GM23338 (cell line): ENCODE data around the gene CDH23.

Experiments
- CREB1 ChIP-seq: fragments of 250-450 bp; sonication (Bioruptor Pico); IDR thresholded peaks from 2 replicates; pipeline ENCODE4 v1.5.0; 2020; ENCODE audit warnings: low read depth, mild to moderate bottlenecking, moderate library complexity
- CTCF ChIP-seq, 2 experiments: fragments of 200-600 bp in 1 of 2; sonication (generic) in 1 of 2; conservative IDR thresholded peaks; 2 replicates each; pipeline versions ENCODE4 v1.5.1 to v1.6.1; 2016 to 2017; ENCODE audit warnings: antibody characterized with exemption in 2 of 2, low read depth in 2 of 2, mild to moderate bottlenecking in 2 of 2, moderate library complexity in 1 of 2
- EZH2 ChIP-seq: fragments of 200-600 bp; sonication (generic); IDR thresholded peaks from one replicate; pipeline ENCODE4 v1.8.0; 2017; ENCODE audit warnings: antibody characterized with exemption, mild to moderate bottlenecking, low read depth; ENCODE audit not compliant: unreplicated experiment
- EZH2phosphoT487 ChIP-seq: fragments of 200-600 bp; sonication (generic); IDR thresholded peaks from one replicate; pipeline ENCODE4 v1.8.1; 2018; ENCODE audit warnings: antibody characterized with exemption; ENCODE audit not compliant: unreplicated experiment
- JUNB ChIP-seq: IDR thresholded peaks from one replicate; pipeline ENCODE4 v1.6.1; 2016; ENCODE audit warnings: antibody characterized with exemption; ENCODE audit not compliant: unreplicated experiment
- NANOG ChIP-seq: IDR thresholded peaks from 2 replicates; pipeline ENCODE4 v1.6.1; 2016; ENCODE audit warnings: antibody characterized with exemption, borderline replicate concordance
- POLR2AphosphoS5 ChIP-seq: IDR thresholded peaks from 2 replicates; pipeline ENCODE4 v1.6.1; 2016; ENCODE audit warnings: antibody characterized with exemption, low read depth
- STAT1 ChIP-seq: IDR thresholded peaks from one replicate; pipeline ENCODE4 v1.6.1; 2016; ENCODE audit warnings: antibody characterized with exemption; ENCODE audit not compliant: unreplicated experiment
- ZNF114 ChIP-seq: fragments of 250-450 bp; sonication (Bioruptor Pico); IDR thresholded peaks from 2 replicates; pipeline ENCODE4 v1.5.0; 2020; ENCODE audit warnings: mild to moderate bottlenecking, moderate library complexity
- ZNF331 ChIP-seq: fragments of 250-450 bp; sonication (Bioruptor Pico); IDR thresholded peaks from 2 replicates; pipeline ENCODE4 v1.5.0; 2020; ENCODE audit warnings: low read depth, mild to moderate bottlenecking, moderate library complexity
- TF ChIP-seq, protein P1 (sequence below): IDR thresholded peaks from one replicate; pipeline ENCODE4 v1.6.1; 2018; ENCODE audit warnings: antibody characterized with exemption; ENCODE audit not compliant: unreplicated experiment
- TF ChIP-seq, protein P2 (sequence below): IDR thresholded peaks from 2 replicates; pipeline ENCODE4 v1.6.1; 2016; ENCODE audit warnings: antibody characterized with exemption
- TF ChIP-seq, protein P3 (sequence below): fragments of 250-450 bp; sonication (Bioruptor Pico); IDR thresholded peaks from 2 replicates; pipeline ENCODE4 v1.5.0; 2020; ENCODE audit warnings: mild to moderate bottlenecking, moderate library complexity

GRCh38 chr10:71608819-71609768 lies 212.4 kb downstream of the CDH23 start:
- TF ChIP-seq CTCF (conservative IDR thresholded peaks at IDR 0.05; ENCODE audit: low read depth in 2 of 2) (peak; percentile 83 to 95), EZH2 (no peak), POLR2AphosphoS5 (no peak), ZNF114 (CRISPR knock-in tag) (no peak), EZH2phosphoT487 (no peak), STAT1 (no peak), CREB1 (CRISPR knock-in tag) (no peak), JUNB (no peak), NANOG (no peak), ZNF331 (CRISPR knock-in tag) (no peak)
- TF ChIP-seq, protein P1, sequence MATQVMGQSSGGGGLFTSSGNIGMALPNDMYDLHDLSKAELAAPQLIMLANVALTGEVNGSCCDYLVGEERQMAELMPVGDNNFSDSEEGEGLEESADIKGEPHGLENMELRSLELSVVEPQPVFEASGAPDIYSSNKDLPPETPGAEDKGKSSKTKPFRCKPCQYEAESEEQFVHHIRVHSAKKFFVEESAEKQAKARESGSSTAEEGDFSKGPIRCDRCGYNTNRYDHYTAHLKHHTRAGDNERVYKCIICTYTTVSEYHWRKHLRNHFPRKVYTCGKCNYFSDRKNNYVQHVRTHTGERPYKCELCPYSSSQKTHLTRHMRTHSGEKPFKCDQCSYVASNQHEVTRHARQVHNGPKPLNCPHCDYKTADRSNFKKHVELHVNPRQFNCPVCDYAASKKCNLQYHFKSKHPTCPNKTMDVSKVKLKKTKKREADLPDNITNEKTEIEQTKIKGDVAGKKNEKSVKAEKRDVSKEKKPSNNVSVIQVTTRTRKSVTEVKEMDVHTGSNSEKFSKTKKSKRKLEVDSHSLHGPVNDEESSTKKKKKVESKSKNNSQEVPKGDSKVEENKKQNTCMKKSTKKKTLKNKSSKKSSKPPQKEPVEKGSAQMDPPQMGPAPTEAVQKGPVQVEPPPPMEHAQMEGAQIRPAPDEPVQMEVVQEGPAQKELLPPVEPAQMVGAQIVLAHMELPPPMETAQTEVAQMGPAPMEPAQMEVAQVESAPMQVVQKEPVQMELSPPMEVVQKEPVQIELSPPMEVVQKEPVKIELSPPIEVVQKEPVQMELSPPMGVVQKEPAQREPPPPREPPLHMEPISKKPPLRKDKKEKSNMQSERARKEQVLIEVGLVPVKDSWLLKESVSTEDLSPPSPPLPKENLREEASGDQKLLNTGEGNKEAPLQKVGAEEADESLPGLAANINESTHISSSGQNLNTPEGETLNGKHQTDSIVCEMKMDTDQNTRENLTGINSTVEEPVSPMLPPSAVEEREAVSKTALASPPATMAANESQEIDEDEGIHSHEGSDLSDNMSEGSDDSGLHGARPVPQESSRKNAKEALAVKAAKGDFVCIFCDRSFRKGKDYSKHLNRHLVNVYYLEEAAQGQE = no peak
- TF ChIP-seq, protein P2, sequence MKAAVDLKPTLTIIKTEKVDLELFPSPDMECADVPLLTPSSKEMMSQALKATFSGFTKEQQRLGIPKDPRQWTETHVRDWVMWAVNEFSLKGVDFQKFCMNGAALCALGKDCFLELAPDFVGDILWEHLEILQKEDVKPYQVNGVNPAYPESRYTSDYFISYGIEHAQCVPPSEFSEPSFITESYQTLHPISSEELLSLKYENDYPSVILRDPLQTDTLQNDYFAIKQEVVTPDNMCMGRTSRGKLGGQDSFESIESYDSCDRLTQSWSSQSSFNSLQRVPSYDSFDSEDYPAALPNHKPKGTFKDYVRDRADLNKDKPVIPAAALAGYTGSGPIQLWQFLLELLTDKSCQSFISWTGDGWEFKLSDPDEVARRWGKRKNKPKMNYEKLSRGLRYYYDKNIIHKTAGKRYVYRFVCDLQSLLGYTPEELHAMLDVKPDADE = no peak
- TF ChIP-seq, protein P3, sequence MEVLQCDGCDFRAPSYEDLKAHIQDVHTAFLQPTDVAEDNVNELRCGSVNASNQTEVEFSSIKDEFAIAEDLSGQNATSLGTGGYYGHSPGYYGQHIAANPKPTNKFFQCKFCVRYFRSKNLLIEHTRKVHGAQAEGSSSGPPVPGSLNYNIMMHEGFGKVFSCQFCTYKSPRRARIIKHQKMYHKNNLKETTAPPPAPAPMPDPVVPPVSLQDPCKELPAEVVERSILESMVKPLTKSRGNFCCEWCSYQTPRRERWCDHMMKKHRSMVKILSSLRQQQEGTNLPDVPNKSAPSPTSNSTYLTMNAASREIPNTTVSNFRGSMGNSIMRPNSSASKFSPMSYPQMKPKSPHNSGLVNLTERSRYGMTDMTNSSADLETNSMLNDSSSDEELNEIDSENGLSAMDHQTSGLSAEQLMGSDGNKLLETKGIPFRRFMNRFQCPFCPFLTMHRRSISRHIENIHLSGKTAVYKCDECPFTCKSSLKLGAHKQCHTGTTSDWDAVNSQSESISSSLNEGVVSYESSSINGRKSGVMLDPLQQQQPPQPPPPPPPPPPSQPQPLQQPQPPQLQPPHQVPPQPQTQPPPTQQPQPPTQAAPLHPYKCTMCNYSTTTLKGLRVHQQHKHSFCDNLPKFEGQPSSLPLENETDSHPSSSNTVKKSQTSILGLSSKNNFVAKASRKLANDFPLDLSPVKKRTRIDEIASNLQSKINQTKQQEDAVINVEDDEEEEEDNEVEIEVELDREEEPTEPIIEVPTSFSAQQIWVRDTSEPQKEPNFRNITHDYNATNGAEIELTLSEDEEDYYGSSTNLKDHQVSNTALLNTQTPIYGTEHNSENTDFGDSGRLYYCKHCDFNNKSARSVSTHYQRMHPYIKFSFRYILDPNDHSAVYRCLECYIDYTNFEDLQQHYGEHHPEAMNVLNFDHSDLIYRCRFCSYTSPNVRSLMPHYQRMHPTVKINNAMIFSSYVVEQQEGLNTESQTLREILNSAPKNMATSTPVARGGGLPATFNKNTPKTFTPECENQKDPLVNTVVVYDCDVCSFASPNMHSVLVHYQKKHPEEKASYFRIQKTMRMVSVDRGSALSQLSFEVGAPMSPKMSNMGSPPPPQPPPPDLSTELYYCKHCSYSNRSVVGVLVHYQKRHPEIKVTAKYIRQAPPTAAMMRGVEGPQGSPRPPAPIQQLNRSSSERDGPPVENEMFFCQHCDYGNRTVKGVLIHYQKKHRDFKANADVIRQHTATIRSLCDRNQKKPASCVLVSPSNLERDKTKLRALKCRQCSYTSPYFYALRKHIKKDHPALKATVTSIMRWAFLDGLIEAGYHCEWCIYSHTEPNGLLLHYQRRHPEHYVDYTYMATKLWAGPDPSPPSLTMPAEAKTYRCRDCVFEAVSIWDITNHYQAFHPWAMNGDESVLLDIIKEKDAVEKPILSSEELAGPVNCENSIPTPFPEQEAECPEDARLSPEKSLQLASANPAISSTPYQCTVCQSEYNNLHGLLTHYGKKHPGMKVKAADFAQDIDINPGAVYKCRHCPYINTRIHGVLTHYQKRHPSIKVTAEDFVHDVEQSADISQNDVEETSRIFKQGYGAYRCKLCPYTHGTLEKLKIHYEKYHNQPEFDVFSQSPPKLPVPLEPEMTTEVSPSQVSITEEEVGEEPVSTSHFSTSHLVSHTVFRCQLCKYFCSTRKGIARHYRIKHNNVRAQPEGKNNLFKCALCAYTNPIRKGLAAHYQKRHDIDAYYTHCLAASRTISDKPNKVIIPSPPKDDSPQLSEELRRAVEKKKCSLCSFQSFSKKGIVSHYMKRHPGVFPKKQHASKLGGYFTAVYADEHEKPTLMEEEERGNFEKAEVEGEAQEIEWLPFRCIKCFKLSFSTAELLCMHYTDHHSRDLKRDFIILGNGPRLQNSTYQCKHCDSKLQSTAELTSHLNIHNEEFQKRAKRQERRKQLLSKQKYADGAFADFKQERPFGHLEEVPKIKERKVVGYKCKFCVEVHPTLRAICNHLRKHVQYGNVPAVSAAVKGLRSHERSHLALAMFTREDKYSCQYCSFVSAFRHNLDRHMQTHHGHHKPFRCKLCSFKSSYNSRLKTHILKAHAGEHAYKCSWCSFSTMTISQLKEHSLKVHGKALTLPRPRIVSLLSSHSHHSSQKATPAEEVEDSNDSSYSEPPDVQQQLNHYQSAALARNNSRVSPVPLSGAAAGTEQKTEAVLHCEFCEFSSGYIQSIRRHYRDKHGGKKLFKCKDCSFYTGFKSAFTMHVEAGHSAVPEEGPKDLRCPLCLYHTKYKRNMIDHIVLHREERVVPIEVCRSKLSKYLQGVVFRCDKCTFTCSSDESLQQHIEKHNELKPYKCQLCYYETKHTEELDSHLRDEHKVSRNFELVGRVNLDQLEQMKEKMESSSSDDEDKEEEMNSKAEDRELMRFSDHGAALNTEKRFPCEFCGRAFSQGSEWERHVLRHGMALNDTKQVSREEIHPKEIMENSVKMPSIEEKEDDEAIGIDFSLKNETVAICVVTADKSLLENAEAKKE (CRISPR knock-in tag) = no peak
